DMS 273 treated with DMSO at 0.1 percent for 48 hours (cell line): ENCODE measurements around the gene CD24.

ENCODE experiments used
- DNase-seq: peaks from one replicate; lab custom pipeline; 2025; lab: John Stamatoyannopoulos, UW

CD24 gene

GRCh38 chr6:106967936-106968555, 6.5 kb downstream of the CD24 start:
- no peak for DNase-seq

GRCh38 chr6:106966671-106967640, 7.6 kb downstream of the CD24 start:
- DNase-seq = no peak

DNA sequence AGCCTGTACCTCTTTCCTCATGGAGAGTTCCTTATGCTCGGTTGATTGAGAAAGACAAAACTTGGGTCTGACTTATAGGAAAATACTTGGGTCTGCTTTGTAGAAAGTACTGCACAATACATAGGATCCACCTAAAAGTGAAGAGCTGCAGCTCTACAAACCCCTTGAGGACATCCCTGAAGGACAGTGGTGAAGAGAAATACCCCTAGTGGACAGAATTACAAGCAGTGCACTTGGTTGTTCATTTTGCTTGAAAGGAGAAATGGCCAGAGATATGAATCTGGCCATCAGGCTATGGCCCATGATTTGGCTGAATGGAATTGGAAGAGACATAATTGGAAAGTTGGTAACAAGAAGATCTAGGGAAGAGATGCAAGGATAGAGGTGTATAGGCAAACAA, 8.3 kb downstream of the CD24 start:
- no peak for DNase-seq

- no peak for DNase-seq
Observed at GRCh38 chr6:106964954-106965353, 9.6 kb downstream of the CD24 start.

DNA sequence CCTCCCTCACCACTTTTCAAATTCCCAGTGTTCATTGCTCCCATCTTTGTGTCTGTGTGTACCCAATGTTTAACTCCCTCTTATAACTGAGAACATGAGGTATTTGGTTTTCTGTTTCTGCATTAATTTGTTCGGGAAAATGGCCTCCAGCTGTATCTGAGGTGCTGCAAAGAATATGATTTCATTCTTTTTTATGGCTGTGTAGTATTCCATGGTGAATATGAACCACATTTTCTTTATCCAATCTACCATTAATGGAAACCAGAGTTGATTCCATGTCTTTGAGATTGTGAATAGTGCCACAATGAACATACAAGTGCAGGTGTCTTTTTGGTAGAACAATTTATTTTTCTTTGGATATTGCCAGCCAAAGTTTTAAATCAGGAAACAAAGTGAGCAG, 10.4 kb downstream of the CD24 start:
- no peak for DNase-seq

GRCh38 chr6:106963544-106963943, 11.0 kb downstream of the CD24 start:
- no peak for DNase-seq

DNA sequence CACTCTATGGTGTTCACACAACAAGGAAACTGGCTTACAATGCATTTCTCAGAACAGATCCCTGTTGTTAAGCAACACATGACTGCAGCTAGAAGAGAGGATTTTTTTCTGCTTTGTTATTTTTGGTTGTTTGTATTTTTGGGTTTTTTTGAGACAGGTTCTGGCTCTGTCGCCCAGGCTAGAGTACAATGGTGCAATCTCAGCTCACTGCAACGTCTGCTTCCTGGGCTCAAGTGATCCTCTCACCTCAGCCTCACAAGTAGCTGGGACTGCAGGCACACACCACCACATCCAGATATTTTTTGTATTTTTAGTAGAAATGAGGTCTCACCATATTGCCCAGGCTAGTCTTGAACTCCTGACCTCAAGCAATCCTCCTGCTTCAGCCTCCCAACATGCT, 12.7 kb downstream of the CD24 start:
- no peak for DNase-seq

- no peak for DNase-seq
Observed at GRCh38 chr6:106961136-106961535, 13.4 kb downstream of the CD24 start.

DNA sequence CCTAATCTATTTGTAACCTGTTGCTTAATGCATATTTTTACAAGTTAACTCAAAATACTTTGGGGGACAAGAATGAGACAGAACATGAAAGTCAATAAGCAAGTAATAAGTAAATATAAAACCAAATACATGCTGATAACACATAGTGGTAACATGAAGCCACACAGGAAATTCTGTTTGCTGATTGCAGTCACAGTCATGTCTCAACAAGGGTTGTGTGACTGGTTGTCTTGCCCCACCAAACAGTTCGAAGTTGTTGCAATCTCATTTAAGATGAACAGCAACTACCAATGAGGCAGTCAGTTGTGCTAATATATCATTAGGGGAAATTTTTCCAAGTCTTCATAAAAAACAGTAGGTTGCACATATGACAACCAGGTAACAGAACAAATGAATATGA, 14.5 kb downstream of the CD24 start:
- DNase-seq = no peak

GRCh38 chr6:106939848-106940247, 34.7 kb downstream of the CD24 start:
- DNase-seq = no peak

GRCh38 chr6:106939208-106939607, 35.3 kb downstream of the CD24 start:
- no peak for DNase-seq

GRCh38 chr6:106927531-106928398, 46.8 kb downstream of the CD24 start:
- DNase-seq = no peak

GRCh38 chr6:106925948-106926347, 48.6 kb downstream of the CD24 start:
- no peak for DNase-seq

- no peak for DNase-seq
Observed at GRCh38 chr6:106924694-106925523, 49.6 kb downstream of the CD24 start.

GRCh38 chr6:106922626-106923025, 51.9 kb downstream of the CD24 start:
- no peak for DNase-seq
